Measurements from ENCODE around the gene TINAG. TPM values are rescaled to one million over a fixed set of nuclear protein-coding genes. Genes with fewer than 3 reads are reported as not detected.

TINAG gene
- total and polyA plus RNA-seq, 2 donors (not counting 3 experiments of a cell fraction or from before 2014, with no cell fraction given): not detected

DNA sequence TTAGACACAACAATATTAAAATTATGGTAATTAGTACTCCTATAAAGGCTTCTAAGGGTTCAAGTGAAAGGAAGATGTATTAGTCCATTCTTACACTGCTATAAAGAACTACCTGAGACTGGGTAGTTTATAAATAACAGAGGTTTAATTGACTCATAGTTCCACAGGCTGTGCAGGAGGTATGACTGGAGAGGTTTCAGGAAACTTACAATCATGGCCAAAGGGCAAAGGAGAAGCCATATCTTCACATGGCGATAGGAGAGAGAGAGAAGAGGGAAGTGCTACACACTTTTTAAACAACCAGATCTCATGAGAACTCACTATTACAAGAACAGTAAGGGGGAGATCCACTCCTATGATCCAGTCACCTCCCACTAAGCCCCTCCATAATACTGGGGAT is 52.9 kb downstream of the TINAG start:
- Histone ChIP-seq H2AFZ (ENCODE audit: low read depth, low read length) (no peak overlapping the region), H3K36me3 (ENCODE audit: control insufficient read depth in 2 of 2, extremely low read depth in 1 of 2, insufficient read depth in 2 of 2, low read length in 2 of 2) (no peaks in the 10 kb centered on the region), H3K9me3 (replicated peaks; ENCODE audit: control insufficient read depth, insufficient read depth, low read length) (no peaks in the 10 kb centered on the region), H3K9me1 (replicated peaks; ENCODE audit: control insufficient read depth, extremely low read depth, insufficient read depth, low read length) (no peaks in the 10 kb centered on the region), H3K4me3 (replicated peaks in 1 of 3; ENCODE audit: insufficient read depth in 1 of 3, low read depth in 1 of 3, low read length in 3 of 3) (no peak overlapping the region), H3K4me2 (ENCODE audit: insufficient read depth, low read length) (no peak overlapping the region), H3K27me3 (ENCODE audit: control insufficient read depth in 2 of 2, insufficient read depth in 2 of 2, low read length in 2 of 2) (no peaks in the 10 kb centered on the region), H3K79me2 (ENCODE audit: control insufficient read depth, insufficient read depth, low read length) (no peaks in the 10 kb centered on the region), H3K4me1 (ENCODE audit: control insufficient read depth, extremely low read depth, insufficient read depth, low read length) (no peaks in the 10 kb centered on the region), H3K27ac (ENCODE audit: insufficient read depth, low read depth, low read length) (no peak overlapping the region), H4K20me1 (replicated peaks; ENCODE audit: control insufficient read depth, extremely low read depth, insufficient read depth, low read length) (no peaks in the 10 kb centered on the region), H3K9ac (replicated peaks; ENCODE audit: extremely low read depth, insufficient read depth, low read length) (no peak overlapping the region)
- FAIRE-seq (no peak), DNase-seq (ENCODE audit: low read depth, low spot score) (no peak)
- dilution Hi-C loops (cut with MboI; ENCODE audit: extremely low pct_ligation_motif_present, low sequenced_read_pairs) (no loop called here), intact Hi-C loops (cut with micrococcal nuclease) (no loop called here)
- TF ChIP-seq, protein P1, sequence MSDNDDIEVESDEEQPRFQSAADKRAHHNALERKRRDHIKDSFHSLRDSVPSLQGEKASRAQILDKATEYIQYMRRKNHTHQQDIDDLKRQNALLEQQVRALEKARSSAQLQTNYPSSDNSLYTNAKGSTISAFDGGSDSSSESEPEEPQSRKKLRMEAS (IDR thresholded peaks at IDR 0.05; ENCODE audit: insufficient read depth, insufficient read length): no peak
- no peak for TF ChIP-seq MYC (IDR thresholded peaks at IDR 0.05; ENCODE audit: low read depth, low read length)
- no peak for TF ChIP-seq EZH2 (IDR thresholded peaks at IDR 0.05; ENCODE audit: borderline replicate concordance, low read depth, low read length, severe bottlenecking)
- TF ChIP-seq, protein P2, sequence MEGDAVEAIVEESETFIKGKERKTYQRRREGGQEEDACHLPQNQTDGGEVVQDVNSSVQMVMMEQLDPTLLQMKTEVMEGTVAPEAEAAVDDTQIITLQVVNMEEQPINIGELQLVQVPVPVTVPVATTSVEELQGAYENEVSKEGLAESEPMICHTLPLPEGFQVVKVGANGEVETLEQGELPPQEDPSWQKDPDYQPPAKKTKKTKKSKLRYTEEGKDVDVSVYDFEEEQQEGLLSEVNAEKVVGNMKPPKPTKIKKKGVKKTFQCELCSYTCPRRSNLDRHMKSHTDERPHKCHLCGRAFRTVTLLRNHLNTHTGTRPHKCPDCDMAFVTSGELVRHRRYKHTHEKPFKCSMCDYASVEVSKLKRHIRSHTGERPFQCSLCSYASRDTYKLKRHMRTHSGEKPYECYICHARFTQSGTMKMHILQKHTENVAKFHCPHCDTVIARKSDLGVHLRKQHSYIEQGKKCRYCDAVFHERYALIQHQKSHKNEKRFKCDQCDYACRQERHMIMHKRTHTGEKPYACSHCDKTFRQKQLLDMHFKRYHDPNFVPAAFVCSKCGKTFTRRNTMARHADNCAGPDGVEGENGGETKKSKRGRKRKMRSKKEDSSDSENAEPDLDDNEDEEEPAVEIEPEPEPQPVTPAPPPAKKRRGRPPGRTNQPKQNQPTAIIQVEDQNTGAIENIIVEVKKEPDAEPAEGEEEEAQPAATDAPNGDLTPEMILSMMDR (IDR thresholded peaks at IDR 0.05; ENCODE audit: extremely low read depth in 1 of 2, insufficient read depth in 1 of 2, low read depth in 1 of 2, low read length in 2 of 2): no peak
- no peak for TF ChIP-seq POLR2A (IDR thresholded peaks at IDR 0.05; ENCODE audit: low read depth, low read length)
- TF ChIP-seq FOS (IDR thresholded peaks at IDR 0.05; ENCODE audit: borderline replicate concordance, insufficient read depth, low read length): no peak
- no peak for TF ChIP-seq GATA2 (IDR thresholded peaks at IDR 0.05; ENCODE audit: insufficient read depth, insufficient read length, low read depth, low read length)
- no peak for TF ChIP-seq JUN (IDR thresholded peaks at IDR 0.05; ENCODE audit: borderline replicate concordance, insufficient read depth, insufficient read length, low read depth)
- no peak for TF ChIP-seq POLR2AphosphoS5 (IDR thresholded peaks at IDR 0.05; ENCODE audit: insufficient read depth, low read depth, low read length)
- BruUV-seq (replicated peaks): no TSS peak
- ChIA-PET POLR2A (no interaction called here), CTCF (no interaction called here)
